Measurements from ENCODE around the gene TAS2R60.
"Not testable (repeated sequence)": the region's sequence is repeated elsewhere in the genome, so short reads cannot be mapped to it uniquely, and the experiment has no call there.

TAS2R60 gene

GRCh38 chr7:143411976-143412708 lies 31.1 kb upstream of the TAS2R60 start:
- no peak for DNase-seq (ENCODE audit: low spot score)

GRCh38 chr7:143413123-143413522 lies 30.1 kb upstream of the TAS2R60 start:
- no peak for DNase-seq (ENCODE audit: low spot score)

GRCh38 chr7:143415209-143415608 lies 28.0 kb upstream of the TAS2R60 start:
- DNase-seq (ENCODE audit: low spot score): not testable (repeated sequence)

GRCh38 chr7:143415742-143416397 lies 27.4 kb upstream of the TAS2R60 start:
- DNase-seq (ENCODE audit: low spot score): peak; percentile 49

GRCh38 chr7:143416565-143417149 lies 26.6 kb upstream of the TAS2R60 start:
- DNase-seq (ENCODE audit: low spot score): peak; percentile 78

GRCh38 chr7:143417734-143418383 lies 25.4 kb upstream of the TAS2R60 start:
- no peak for DNase-seq (ENCODE audit: low spot score)

GRCh38 chr7:143418681-143419458 lies 24.4 kb upstream of the TAS2R60 start:
- no peak for DNase-seq (ENCODE audit: low spot score)

- peak; percentile 45 for DNase-seq (ENCODE audit: low spot score)
These were observed 23.4 kb upstream of the TAS2R60 start for GRCh38 chr7:143419880-143420279.

- DNase-seq (ENCODE audit: low spot score): not testable (repeated sequence)
These were observed 22.6 kb upstream of the TAS2R60 start for GRCh38 chr7:143420624-143421023.

- DNase-seq (ENCODE audit: low spot score): no peak
These were observed 21.2 kb upstream of the TAS2R60 start for GRCh38 chr7:143422033-143422432.

GRCh38 chr7:143424476-143424875 lies 18.8 kb upstream of the TAS2R60 start:
- DNase-seq (ENCODE audit: low spot score): not testable (repeated sequence)

GRCh38 chr7:143426479-143427142 lies 16.6 kb upstream of the TAS2R60 start:
- no peak for DNase-seq (ENCODE audit: low spot score)

- no peak for DNase-seq (ENCODE audit: low spot score)
These were observed 13.2 kb upstream of the TAS2R60 start for GRCh38 chr7:143429770-143430698.

GRCh38 chr7:143431109-143431508 lies 12.1 kb upstream of the TAS2R60 start:
- no peak for DNase-seq (ENCODE audit: low spot score)

- DNase-seq (ENCODE audit: low spot score): no peak
These were observed 9.5 kb upstream of the TAS2R60 start for GRCh38 chr7:143433759-143434158.

GRCh38 chr7:143434660-143435059 lies 8.6 kb upstream of the TAS2R60 start:
- peak; percentile 68 for DNase-seq (ENCODE audit: low spot score)

GRCh38 chr7:143435266-143435665 lies 8.0 kb upstream of the TAS2R60 start:
- peak; percentile 42 for DNase-seq (ENCODE audit: low spot score)

GRCh38 chr7:143436325-143436946 lies 6.8 kb upstream of the TAS2R60 start:
- DNase-seq (ENCODE audit: low spot score): no peak

GRCh38 chr7:143437578-143437977 lies 5.7 kb upstream of the TAS2R60 start:
- DNase-seq (ENCODE audit: low spot score): no peak

- DNase-seq (ENCODE audit: low spot score): no peak
These were observed 3.4 kb upstream of the TAS2R60 start for GRCh38 chr7:143439866-143440265.

Measured in LoVo (cell line).